GM18499 (cell line): ENCODE data around the gene ARHGAP25.
A peak's percentile ranks its signal among the peaks of the same experiment; 100 is the strongest.

Source experiments
- ATAC-seq: cut with Tn5 transposase; IDR thresholded peaks from one replicate; pipeline ENCODE4 v1.9.1; 2021; ENCODE audit warnings: moderate number of reproducible peaks; ENCODE audit not compliant: insufficient read depth, unreplicated experiment

Gene ARHGAP25, protein sequence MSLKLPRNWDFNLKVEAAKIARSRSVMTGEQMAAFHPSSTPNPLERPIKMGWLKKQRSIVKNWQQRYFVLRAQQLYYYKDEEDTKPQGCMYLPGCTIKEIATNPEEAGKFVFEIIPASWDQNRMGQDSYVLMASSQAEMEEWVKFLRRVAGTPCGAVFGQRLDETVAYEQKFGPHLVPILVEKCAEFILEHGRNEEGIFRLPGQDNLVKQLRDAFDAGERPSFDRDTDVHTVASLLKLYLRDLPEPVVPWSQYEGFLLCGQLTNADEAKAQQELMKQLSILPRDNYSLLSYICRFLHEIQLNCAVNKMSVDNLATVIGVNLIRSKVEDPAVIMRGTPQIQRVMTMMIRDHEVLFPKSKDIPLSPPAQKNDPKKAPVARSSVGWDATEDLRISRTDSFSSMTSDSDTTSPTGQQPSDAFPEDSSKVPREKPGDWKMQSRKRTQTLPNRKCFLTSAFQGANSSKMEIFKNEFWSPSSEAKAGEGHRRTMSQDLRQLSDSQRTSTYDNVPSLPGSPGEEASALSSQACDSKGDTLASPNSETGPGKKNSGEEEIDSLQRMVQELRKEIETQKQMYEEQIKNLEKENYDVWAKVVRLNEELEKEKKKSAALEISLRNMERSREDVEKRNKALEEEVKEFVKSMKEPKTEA

DNA sequence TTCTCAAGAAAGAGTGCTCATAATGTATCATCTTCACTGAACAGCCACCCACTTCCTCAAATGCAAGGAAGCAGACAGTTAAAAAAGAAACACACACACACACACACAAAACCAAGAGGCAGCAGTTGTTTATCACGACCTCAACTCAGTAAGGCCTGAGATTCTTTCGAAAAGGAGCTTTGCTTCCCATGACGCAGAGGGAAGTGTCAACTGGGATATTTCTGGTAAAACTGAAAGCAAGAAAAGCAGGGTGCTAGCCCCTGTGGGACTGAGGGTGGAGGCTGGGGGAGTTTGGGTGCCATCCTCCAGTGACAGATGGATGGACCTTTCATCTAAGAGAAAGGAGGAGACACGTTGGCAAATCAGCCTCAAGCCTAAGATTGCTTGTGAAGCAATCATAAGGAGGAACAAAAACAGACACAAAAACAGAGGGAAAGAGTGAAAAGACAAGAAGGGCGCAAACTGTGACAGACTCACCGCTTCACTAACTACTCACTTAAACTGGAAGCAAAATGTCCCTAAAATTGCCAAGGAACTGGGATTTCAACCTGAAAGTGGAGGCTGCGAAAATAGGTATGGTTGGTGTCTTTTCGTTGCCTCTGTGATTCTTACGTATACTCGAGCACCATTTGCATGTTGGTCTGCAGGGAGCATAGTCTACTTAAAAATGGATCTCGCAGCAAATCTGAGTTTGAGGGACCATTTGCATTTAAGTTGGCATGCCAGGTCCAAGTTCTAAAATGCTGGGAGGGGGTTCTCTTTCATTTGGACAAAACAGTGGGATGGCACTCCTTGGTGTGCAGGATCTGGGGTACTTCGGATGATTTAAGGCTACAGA lies at the start of gene ARHGAP25:
ARHGAP25 (plus strand) TSS at position 124 of the 838 bp plus-strand sequence; CDS start at position 513, 389 bp downstream.
- no peak for ATAC-seq

DNA sequence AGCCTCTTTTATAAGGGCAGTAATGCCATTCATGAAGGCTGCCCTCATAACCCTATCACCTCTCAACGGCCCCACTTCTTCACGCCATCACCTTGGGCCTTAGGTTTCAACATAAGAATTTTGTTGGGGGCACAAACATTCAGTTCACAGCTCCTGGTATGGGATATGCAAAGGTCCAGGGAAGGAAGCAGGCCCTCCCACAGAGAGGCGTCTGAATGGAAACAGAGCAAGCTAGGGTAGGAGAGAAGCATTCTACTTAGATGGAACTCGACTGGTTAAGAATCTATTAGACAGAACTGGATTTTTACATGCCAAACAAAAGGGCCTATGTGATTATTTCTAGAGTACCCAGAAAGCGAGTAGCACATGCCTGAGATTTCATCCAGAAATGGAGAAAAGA lies 48.4 kb upstream of the ARHGAP25 start:
- no peak for ATAC-seq

DNA sequence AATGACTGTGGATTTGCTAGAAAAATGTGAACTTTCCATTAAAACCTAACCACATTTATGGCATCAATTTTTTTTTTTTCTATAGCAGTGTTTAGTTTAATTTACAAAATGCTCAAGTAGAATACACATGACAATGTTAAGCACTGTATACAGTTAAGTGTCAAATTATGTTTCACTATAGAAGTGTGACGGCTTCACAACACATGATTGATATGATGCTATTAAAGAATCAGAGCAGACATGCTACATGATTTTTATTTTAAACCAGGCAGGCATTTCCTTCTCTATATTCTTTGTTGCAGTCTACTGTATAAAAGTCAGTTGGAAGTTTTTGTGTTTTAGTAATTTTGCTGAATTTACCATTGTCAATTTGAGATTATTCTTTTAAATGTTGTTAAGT lies 47.6 kb upstream of the ARHGAP25 start:
- no peak for ATAC-seq

DNA sequence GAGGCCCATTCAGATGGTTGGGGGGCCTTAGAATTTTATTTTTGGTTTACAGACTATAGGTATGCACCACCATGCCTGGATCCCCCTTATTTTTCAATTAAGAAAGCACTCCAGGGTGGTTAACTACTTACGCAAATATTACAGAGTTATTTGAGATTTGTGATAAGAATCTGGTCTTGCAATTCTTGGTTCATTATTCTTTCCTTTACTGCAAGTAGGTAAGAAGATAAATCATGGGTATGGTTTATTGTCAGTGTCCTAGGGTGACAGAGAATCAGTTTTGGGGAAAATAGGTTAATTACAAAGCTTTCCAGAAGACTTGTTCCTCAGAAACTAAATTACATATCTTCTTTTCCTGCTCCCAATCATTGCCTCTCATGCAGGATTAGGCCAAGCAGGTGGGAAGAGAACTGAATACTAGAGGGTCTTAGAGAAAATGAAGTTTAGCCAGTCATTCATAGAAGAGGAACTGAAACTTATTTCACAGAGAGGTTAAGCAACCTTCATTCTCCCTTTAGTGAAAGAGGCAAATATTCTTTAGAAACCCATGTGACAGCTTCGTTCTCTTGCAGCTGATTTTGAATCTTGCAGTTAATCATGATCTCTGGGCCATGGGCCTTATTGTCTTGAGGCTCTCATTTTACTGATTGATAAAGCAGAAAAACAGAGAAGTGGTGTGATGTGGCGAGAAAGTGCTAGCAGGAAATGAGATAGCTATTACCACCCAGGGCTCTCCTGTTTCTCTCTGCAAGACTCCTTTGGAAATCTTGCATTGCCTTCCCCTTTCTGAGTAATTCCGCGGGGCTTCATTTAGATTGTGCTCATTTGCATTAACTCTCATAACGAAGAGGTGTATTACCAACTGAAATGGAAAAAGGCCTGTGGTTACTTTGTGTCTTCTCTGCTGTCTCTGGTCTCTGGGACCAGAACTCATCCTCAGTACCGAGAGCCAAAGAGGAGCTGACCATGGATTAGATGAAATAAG lies 44.8 kb upstream of the ARHGAP25 start:
- peak; percentile 83 for ATAC-seq

DNA sequence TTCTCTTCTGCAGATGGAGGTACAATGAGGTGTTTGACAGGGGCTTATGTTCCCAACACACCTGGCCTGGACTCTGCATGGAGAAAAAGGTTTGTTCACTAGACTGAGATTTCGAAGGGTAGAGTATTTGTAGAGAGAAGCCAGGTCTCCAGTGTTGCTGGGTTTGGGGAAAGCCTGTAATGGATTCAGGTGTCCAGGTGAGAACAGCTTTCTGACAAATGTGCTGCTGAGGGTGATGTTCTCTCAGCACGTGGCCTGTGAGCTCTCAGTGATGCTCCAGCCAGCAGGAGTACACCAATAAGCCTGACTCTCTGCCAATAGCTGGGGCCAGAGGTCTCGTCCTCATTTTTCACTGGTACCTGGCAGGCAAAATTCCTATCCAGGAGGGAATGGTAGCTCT lies 43.8 kb upstream of the ARHGAP25 start:
- ATAC-seq: no peak

DNA sequence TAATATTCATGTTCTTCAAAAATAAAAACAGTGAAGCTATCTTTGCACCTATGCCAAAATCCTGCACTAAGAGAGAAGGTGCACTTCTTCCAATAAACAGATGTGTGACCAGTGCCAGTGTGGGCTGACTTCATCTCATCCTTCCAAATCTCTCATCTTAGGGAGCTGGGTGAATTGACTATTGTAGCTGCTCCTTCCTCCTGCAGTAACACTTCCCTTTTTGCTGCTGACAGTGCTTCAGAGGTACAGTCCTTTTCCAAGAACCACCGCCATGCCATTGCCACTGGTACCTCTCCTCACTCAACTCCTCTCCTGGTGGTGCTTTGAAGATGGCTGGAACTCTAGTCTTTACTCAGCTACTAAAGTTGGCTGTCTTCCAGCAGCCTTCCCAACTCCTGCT lies 42.1 kb upstream of the ARHGAP25 start:
- no peak for ATAC-seq

DNA sequence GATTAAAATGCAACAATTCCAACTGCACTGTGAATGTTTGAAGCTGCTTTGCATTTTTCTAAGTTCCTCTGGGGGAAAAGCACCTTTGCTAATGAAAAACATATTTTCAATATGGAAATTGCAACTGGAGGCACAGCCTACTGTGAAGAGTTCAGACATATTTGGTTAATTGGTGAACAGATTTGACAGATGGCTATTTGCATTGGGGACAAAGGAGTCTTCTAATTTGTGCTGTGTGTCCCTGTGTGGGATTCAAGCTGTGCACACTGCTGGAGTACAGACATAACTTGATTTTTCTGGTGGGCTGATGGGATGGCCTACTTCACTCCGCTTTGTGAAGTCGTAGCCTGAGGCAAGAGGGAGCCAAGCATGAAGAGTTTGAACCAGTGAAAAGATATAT lies 40.7 kb upstream of the ARHGAP25 start:
- no peak for ATAC-seq

DNA sequence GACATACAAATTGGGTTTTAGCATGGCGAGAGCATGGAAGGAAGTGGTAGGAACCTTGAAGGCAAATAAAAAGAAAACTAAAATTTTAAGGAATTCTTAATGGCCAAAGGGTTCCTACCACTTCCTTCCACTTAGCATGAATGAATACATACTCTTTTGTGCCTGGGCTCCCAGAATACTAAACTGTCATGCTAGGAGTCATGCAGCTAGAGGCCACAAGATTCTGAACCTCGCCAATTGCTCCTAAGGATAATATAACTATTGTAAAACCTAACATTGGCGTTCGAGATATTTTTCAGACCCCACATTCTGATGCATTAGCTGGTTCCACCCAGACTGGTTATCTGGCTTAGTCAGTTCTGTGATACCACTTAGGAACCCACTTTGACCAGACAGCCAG lies 38.6 kb upstream of the ARHGAP25 start:
- no peak for ATAC-seq

DNA sequence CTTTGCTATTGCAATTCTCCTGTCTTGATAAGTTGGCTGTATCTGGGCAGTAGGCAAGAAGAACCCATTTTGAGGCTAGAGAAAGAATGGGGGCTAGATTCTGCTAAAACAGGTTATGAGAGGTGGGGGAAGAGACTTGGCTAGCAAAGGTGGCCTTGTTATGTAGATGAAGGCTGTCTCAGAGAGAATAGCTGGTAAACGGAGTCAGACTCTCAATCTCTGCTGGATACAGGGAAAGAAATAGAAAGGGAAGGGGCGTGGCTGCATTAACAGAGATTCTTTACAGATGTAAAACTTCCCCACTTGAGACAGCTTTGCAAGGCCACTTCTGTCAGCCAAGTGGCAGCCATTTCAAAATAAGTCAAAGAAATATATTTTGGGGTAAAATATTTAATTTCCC lies 38.1 kb upstream of the ARHGAP25 start:
- no peak for ATAC-seq

DNA sequence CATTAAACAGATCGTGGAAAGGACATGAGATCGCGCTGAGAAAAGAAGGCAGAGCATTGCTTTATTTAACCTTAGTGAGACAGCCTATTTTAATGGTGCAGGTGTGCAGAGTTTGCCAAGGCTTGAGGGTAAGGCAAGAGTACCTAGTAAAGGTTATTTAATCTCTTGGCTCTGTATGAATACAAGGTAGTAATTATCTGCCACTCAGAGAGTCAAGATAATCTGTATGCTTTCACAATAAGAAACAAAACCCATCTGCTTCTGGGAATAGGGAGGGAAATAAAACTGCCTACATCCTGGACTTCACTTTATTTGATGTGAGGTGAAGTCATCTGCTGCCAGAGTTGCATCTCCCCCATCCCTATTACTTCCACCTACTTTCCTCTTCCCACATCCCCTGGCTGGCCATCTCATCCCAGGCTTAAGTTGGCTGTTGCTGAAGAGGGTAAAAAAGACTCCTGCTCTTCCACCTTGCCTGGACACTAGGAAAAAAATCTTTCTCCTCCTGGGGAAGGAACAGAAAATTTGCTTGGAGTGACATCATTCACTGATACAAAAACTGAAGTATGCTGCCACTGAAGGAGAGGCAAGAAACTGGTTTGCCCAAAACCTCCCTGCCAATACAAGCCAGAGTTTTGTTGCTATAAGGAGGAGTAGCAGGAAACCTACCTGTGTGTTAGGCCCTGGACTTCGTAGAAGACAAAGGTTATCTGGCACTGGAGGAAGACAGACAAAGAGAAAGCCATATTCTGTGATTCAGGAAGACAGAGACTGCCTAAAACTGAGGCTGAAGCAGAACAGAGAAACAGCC lies 35.8 kb upstream of the ARHGAP25 start:
- ATAC-seq: no peak

DNA sequence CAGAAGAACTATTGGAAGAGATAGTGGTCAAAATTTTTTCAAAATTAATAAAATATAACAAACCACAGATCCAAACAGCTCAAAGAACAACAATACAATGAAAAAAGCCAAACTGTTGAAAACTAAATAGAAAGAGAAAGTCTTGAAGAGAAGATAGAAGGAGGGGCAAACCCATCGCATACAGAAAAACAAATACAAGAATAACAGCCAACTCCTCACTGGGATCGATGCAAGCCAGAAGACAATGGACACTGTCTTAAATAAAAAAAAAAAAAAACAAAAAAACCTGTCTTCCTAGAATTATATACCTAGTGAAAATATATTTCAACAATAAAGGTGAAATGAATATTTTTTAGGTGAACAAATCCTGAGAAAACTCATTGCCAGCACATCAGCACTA lies 34.1 kb upstream of the ARHGAP25 start:
- ATAC-seq: no peak

DNA sequence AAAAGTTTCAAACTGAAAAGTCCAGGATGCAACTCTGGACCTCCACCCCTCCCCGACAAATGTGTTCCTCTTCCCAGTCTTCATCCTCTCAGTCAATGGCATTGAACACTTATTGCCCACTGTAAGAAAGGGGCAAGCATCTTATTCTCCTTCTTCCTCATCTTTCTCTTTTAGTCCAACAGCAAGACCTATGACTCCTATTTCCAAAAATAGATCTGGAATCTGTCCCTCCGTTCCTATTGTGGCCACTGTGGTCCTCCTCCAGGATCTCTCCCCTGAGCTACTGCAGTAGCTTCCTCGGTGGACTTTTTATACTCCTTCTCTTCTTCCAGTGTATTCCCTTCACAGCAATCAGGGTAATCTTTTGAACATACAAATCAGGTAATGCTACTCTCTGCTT lies 28.0 kb upstream of the ARHGAP25 start:
- no peak for ATAC-seq

DNA sequence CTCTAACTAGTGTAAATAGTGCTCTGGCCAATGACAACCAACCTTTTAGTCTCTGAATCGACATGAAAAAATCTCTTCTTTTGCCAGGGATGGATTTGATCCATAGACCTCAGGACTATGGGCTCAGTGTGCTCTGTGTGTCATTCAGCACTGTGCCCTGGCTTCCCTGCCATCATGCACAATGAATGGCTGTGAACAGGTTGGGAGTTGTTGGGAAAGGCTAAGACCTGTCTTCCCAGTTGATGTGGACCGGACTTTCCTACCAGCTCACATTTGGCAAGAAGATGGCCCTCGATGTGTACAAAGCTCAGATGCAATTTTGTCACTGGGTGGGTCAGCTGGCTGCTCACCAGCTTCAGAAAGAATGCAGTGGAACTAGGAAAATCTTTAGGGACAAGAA lies 26.0 kb upstream of the ARHGAP25 start:
- no peak for ATAC-seq

DNA sequence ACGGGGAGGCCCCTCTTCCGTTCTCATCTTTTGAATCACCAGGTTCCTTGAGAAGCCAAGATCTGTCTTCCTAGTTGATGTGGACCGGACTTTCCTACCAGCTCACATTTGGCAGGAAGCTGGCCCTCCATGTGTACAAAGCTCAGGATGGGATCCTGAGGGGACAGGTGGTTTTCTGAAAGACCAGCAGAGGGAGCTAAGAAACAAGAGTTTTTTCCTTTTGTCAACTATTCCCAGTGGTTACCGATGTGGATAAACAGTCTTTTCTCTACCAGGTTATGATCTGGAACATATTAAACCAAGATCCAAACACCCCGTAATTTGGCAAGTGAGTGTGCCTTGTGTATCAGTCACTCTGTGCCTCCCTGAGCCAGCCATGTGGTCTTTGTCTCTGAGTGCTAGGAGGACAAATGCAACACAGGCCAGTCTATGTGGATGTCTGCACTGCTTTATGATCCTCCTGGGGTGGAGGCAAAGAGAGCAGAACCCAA lies 25.1 kb upstream of the ARHGAP25 start:
- no peak for ATAC-seq

DNA sequence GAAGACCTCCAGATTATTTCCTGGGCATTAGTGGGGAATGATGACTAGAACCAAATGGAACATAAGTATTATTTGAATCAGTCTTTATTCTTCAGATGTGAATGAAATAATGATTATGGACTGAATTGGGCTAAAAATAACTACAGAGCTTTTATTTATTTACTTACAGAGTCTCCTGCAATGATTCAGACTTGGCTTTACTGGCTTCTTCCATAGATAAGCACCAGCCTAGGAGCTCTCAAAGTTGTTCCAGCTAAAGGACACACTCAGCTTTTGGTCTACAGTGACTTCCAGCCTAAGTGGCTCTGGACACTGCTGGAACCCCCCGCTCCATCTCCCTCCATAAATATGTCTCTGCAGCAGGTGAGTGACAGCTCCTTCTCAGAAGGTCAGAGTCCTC lies 24.3 kb upstream of the ARHGAP25 start:
- no peak for ATAC-seq

DNA sequence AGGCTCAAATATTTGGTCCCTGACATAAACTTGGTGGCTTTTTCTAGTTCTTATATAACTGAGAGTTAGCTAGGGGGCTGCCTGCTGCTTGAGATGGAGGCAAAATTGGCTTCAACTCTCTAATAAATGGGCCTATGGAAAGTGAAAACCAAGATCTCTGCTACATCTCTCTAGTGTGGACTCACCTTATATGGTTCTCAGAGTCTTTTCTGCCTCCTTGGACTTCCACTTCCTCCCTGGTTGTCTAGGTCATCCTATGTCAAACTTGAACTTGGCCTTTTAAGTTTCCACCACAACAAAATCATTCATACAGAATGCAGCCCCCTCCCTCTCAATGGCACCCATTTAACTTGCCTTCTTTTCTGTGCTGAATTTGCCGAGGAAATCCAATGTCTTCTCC lies 23.9 kb upstream of the ARHGAP25 start:
- no peak for ATAC-seq

DNA sequence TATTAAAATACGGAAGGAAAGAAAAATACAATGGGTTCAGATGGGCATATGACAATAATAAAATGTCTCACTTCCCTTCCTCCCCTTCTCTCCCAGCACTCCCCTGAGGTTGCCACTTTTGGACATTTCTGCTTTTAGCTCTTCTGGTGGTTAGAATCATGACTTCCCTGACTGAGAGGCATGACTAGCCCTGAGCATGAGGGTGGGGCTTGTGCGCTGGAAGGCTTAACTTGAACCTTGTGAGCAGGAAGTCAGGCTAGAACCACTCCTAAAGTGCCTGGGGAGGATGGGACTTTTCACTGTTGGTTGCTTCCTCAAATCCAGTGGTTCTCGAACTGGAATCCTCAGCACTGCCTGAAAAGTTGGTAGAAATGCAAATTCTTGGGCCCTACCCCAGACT lies 19.7 kb upstream of the ARHGAP25 start:
- peak; percentile 41 for ATAC-seq

DNA sequence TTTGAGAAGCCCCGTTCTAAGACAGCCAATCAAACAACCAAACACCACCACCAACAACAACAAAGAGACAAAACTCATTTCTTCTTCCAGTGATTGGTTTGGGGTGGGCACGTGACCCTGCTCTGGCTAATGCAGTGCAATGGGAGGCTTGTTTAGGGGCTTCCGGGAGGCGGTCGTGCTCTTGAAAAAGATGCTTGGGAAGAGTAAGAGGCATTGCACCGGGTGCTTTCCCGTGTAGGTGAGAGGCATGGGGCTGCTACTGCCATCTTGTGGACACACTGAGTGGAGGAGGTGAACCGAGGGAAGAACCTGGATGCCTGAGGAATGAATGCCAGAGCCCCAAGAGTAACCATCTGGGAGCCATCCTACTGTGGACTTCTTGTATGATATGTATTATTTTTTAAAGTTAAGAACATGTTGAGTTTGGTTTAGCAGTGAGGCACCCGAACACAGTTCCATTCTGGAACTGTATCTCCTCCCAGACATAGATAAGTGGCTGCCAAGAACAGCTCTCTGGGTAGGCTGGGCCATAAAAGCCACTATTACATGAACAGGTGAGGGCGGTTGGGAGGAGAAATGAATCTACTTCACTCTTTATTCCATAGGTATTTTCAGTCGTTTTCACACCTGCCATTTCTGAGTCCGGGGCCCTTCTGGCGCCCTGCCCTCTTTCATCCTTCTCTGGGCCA lies 19.1 kb upstream of the ARHGAP25 start:
- peak; percentile 27 for ATAC-seq
